K562 (cell line): ENCODE measurements around the gene SLC7A1. TPM values are rescaled to one million over a fixed set of nuclear protein-coding genes. Genes with fewer than 3 reads are reported as not detected.

ENCODE experiments used
- ATAC-seq: fragments of 200-7000 bp; cut with Tn5 transposase; 3 replicates; pipeline ENCODE4 v1.9.1; 2020; ENCODE audit warnings: moderate library complexity
- BruUV-seq: library from RNA; stranded (reverse); fragments of 400-500 nt; replicated peaks from 2 replicates; lab custom pipeline; 2021; lab: Mats Ljungman, UMichigan
- CTCF ChIA-PET: fragments of 300-600 bp; formaldehyde crosslinking; extraction: SDS; loops from one replicate; lab custom pipeline; 2021; ENCODE audit warnings: low intra/inter-chr PET ratio; lab: Yijun Ruan, JAX
- POLR2A ChIA-PET: fragments of 300-600, 350-650 bp; sonication (Branson Sonifier 250); formaldehyde crosslinking; extraction: SDS; loops from one replicate; lab custom pipeline; 2021; ENCODE audit warnings: antibody characterized with exemption, inconsistent platforms; lab: Yijun Ruan, JAX
- DNase-seq, 4 experiments: peaks; one replicate each; pipeline versions ENCODE4 v3.0.0 to v3.0.0-alpha.2; 2011 to 2018; ENCODE audit warnings: low spot score in 3 of 4, mixed read lengths in 3 of 4; ENCODE audit errors: extremely low read depth in 1 of 4
- FAIRE-seq: peaks from 2 replicates; lab custom pipeline; 2011; peaks lifted over from hg19 to GRCh38; lab: Jason Lieb, UNC
- H2AFZ ChIP-seq: 2 replicates; pipeline ENCODE4 v1.6.0; 2011; ENCODE audit warnings: low read depth, low read length, control low read depth, inconsistent platforms
- H3K27ac ChIP-seq: fragments of 200-600 bp; 3 replicates; pipeline ENCODE4 v1.8.0; 2011; ENCODE audit warnings: low read depth, mild to moderate bottlenecking, control low read depth, inconsistent platforms, low read length, moderate library complexity, mixed read lengths; ENCODE audit errors: extremely low read depth
- H3K27me3 ChIP-seq, 2 experiments: fragments of 300-600 bp in 1 of 2; 2 replicates in 1 of 2; 3 replicates in 1 of 2; pipeline versions ENCODE4 v1.6.0 to v1.8.0; 2011; ENCODE audit warnings: inconsistent platforms in 2 of 2, low read length in 2 of 2, mild to moderate bottlenecking in 1 of 2, mixed read lengths in 1 of 2, moderate library complexity in 1 of 2; ENCODE audit not compliant: control insufficient read depth in 2 of 2, insufficient read depth in 2 of 2
- H3K36me3 ChIP-seq: fragments of 300-600 bp; 3 replicates; pipeline ENCODE4 v1.8.0; 2011; ENCODE audit warnings: mild to moderate bottlenecking, low read length, inconsistent platforms; ENCODE audit not compliant: control insufficient read depth, insufficient read depth
- H3K4me1 ChIP-seq, 2 experiments: fragments of 200-600 bp in 1 of 2; replicated peaks in 1 of 2; 2 replicates in 1 of 2; 3 replicates in 1 of 2; pipeline versions ENCODE4 v1.5.1 to v1.8.0; 2011; ENCODE audit warnings: inconsistent platforms in 2 of 2, low read length in 2 of 2, mild to moderate bottlenecking in 1 of 2, mixed read lengths in 1 of 2, moderate library complexity in 1 of 2; ENCODE audit not compliant: control insufficient read depth in 2 of 2, insufficient read depth in 2 of 2
- H3K4me2 ChIP-seq: 2 replicates; pipeline ENCODE4 v1.6.1; 2011; ENCODE audit warnings: low read length, control low read depth, inconsistent platforms, mixed read lengths; ENCODE audit not compliant: insufficient read depth
- H3K4me3 ChIP-seq: fragments of 200-600 bp; sonication (generic), shearing (Covaris generic); 2 replicates; pipeline ENCODE4 v1.5.1; 2016; ENCODE audit warnings: control low read depth, inconsistent platforms
- H3K79me2 ChIP-seq: fragments of 200-600 bp; 3 replicates; pipeline ENCODE4 v1.8.0; 2011; ENCODE audit warnings: low read length, inconsistent platforms; ENCODE audit not compliant: control insufficient read depth, insufficient read depth
- H3K9ac ChIP-seq, 2 experiments: 2 replicates each; pipeline versions ENCODE4 v1.6.0 to v1.6.1; 2011; ENCODE audit warnings: low read depth in 2 of 2, low read length in 2 of 2, control low read depth in 1 of 2, inconsistent platforms in 1 of 2, mild to moderate bottlenecking in 1 of 2, mixed read lengths in 1 of 2; ENCODE audit not compliant: insufficient read depth in 1 of 2
- H3K9me1 ChIP-seq: one replicate; pipeline ENCODE4 v1.6.0; 2011; ENCODE audit warnings: inconsistent platforms, mild to moderate bottlenecking, low read length, moderate library complexity; ENCODE audit not compliant: control insufficient read depth, insufficient read depth
- H3K9me3 ChIP-seq: replicated peaks from 2 replicates; pipeline ENCODE4 v1.5.1; 2011; ENCODE audit warnings: low read depth, low read length, inconsistent platforms; ENCODE audit not compliant: control insufficient read depth, insufficient read depth
- H4K20me1 ChIP-seq: replicated peaks from 2 replicates; pipeline ENCODE4 v1.6.1; 2011; ENCODE audit warnings: low read length, inconsistent platforms, mixed read lengths; ENCODE audit not compliant: control insufficient read depth, insufficient read depth
- CSDE1 ChIP-seq, 2 experiments: fragments of 450-650 bp; IDR thresholded peaks; 2 replicates each; pipeline ENCODE4 v1.6.1; 2016; ENCODE audit warnings: mild to moderate bottlenecking in 1 of 2
- ZC3H8 ChIP-seq: fragments of 450-650 bp; IDR thresholded peaks from 2 replicates; pipeline ENCODE4 v1.6.1; 2017
- WGBS: fragments of 100-300 bp; shearing (Covaris generic); methylation state at CpG from one replicate; pipeline ENCODE4 v1.1.6; 2016; ENCODE audit warnings: low coverage, mixed read lengths; ENCODE audit not compliant: insufficient coverage; ENCODE audit errors: missing lambda C conversion rate; 5-methylcytosine and 5-hydroxymethylcytosine counted together
- in situ Hi-C: fragments of 300-500 bp; cut with MboI; formaldehyde crosslinking; loops from 4 replicates; pipeline ENCODE4 v1.15.0; 2018; ENCODE audit warnings: inconsistent platforms, mixed read lengths
- intact Hi-C: fragments of 100-400 bp; cut with micrococcal nuclease; formaldehyde crosslinking; loops from 2 replicates; pipeline ENCODE4 v1.14.2; 2022
- polyA plus RNA-seq, 8 experiments: library from polyadenylated mRNA; depleted of rRNA in 4 of 8; stranded (reverse) in 5 of 8; unstranded in 3 of 8; fragments of >200 nt; fragmentation: Nextera tagmentation in 2 of 8; fragmentation: Illumina TruSeq in 1 of 8; extraction: Ambion mirVana in 2 of 8; extraction: Trizol in 1 of 8; gene quantifications; 2 replicates each; pipeline versions ENCODE4 v1.2.1 to v1.2.3, GENCODE V29; 2011 to 2014; ENCODE audit warnings: inconsistent platforms in 1 of 8, missing spikeins in 1 of 8
- total RNA-seq, 7 experiments: library from RNA; depleted of rRNA in 6 of 7; stranded (reverse); fragments of >200 nt in 6 of 7; fragmentation: Illumina TruSeq in 2 of 7; extraction: Trizol in 2 of 7; gene quantifications; 2 replicates each; pipeline versions ENCODE4 v1.2.1 to v1.2.3, GENCODE V29; 2011 to 2021; ENCODE audit warnings: low replicate concordance in 1 of 7

The SLC7A1 gene
- total and polyA plus RNA-seq, 9 of the 15 experiments (the other 6 are each of a cell fraction or from before 2014, with no cell fraction given): 3.3 to 69.7 (median 10.8) TPM

GRCh38 chr13:29489650-29490560, 105.6 kb downstream of the SLC7A1 start:
- H3K9ac ChIP-seq: no peak overlapping the region
- no peaks in the 10 kb centered on the region for H3K9me3 ChIP-seq
- FAIRE-seq (no peak), DNase-seq (no peak), ATAC-seq (no peak)
- H4K20me1 ChIP-seq: no peaks in the 10 kb centered on the region
- H3K27me3 ChIP-seq: peaks cover 17 to 33% of the 10 kb centered on the region in 2 experiments
- TF ChIP-seq ZC3H8 (no peak), CSDE1 (IDR thresholded peaks at IDR 0.05) (no peak)
- H3K27ac ChIP-seq: no peak overlapping the region
- H2AFZ ChIP-seq: no peak overlapping the region
- ChIA-PET POLR2A (interaction anchor here (0.6 kb wide), 1 partner anchor 202 kb away, joined by 4 read pairs; no protein-coding TSS in a partner anchor), CTCF (no interaction called here)
- H3K79me2 ChIP-seq: no peaks in the 10 kb centered on the region
- BruUV-seq: no TSS peak
- intact Hi-C loops (no loop called here), in situ Hi-C loops (no loop called here)
- no peak overlapping the region for H3K4me2 ChIP-seq
- H3K9me1 ChIP-seq: no peaks in the 10 kb centered on the region
- no peaks in the 10 kb centered on the region for H3K36me3 ChIP-seq
- H3K4me3 ChIP-seq: no peak overlapping the region
- 16% methylated on average over 13 of the region's 14 CpGs for WGBS
- H3K4me1 ChIP-seq: no peaks in the 10 kb centered on the region
